ENCODE measurements around the gene ZNF519. TPM values are rescaled to one million over a fixed set of nuclear protein-coding genes. Genes with fewer than 3 reads are reported as not detected.
"Not testable (repeated sequence)": the region's sequence is repeated elsewhere in the genome, so short reads cannot be mapped to it uniquely, and the experiment has no call there.

Gene ZNF519
- total and polyA plus RNA-seq, 2 donors from 2014 or later: 1.0 to 6.6 TPM

DNA sequence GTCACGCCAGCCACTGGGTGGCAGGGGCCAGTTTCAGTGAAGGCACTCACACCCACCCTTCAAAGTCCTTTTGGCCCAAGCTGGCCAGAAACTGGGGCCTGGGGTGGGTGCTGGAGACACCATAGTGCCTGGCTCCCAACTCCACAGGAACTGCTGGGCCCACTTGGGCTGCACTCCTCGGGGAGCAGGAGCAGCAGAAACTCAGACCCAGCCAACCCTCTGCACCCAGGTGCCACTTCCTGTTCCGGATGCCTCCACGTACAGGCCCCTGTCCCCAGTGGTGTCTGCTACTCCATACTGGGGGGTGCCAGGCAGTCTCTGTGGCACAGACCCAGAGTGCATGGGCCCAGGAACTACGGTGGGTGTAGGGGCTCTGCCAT lies 42.5 kb upstream of the ZNF519 start:
- intact Hi-C loops (cut with DNase I): no loop called here
- FAIRE-seq: no peak

DNA sequence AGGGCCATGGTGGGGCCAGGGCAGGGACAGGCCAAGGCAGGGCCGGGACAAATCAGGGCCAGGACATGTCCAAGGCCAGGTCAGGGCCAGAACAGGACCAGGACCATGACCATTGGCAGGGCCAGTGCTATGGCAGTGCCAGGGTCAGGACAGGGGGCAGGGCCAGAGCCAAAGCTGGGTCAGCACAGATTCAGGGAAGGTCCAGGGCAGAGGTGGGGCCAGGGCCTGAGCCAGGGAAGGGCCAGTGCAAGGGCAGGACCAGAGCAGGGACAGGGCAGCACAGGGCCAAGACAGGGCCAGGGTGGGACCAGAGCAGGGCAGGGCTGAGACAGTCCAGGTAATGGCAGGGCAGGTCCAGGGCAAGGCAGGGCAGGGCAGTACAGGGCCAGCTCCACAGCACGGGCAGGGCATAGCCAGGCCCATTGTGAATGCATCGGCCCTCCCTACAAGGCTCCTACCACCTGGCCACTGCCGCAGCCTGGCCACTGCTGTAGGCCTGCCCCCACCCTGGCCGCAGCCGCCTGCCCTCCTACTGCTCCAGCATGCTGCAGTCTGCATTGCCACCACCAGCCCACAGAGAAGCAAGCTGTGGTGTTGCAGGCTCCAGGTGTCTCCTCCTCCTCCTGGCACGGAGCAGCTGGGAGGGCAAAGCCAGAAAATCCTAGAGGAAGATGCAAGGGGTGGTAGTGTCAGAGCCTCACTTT lies 41.9 kb upstream of the ZNF519 start:
- H3K4me1 ChIP-seq (ENCODE audit: control insufficient read depth in 2 of 3, insufficient read depth in 2 of 3, low read depth in 1 of 3, low read length in 3 of 3); H3K27ac ChIP-seq (ENCODE audit: low read depth in 2 of 2, low read length in 2 of 2); H3K36me3 ChIP-seq (ENCODE audit: control insufficient read depth in 2 of 3, insufficient read depth in 3 of 3, low read length in 3 of 3); H3K4me3 ChIP-seq (ENCODE audit: low read length in 3 of 3); H3K9ac ChIP-seq (ENCODE audit: low read length in 3 of 3); intact Hi-C loops (cut with DNase I); FAIRE-seq; H3K9me3 ChIP-seq (ENCODE audit: control insufficient read depth in 2 of 3, insufficient read depth in 1 of 3, low read length in 3 of 3); H3K27me3 ChIP-seq (ENCODE audit: control insufficient read depth, insufficient read depth, low read length): not testable (repeated sequence)
- peak in 2 of 5 donors; percentile 19 to 55 for DNase-seq

More for the DNA sequence above, 42.5 kb upstream of the ZNF519 start:
- TF ChIP-seq, protein P1, sequence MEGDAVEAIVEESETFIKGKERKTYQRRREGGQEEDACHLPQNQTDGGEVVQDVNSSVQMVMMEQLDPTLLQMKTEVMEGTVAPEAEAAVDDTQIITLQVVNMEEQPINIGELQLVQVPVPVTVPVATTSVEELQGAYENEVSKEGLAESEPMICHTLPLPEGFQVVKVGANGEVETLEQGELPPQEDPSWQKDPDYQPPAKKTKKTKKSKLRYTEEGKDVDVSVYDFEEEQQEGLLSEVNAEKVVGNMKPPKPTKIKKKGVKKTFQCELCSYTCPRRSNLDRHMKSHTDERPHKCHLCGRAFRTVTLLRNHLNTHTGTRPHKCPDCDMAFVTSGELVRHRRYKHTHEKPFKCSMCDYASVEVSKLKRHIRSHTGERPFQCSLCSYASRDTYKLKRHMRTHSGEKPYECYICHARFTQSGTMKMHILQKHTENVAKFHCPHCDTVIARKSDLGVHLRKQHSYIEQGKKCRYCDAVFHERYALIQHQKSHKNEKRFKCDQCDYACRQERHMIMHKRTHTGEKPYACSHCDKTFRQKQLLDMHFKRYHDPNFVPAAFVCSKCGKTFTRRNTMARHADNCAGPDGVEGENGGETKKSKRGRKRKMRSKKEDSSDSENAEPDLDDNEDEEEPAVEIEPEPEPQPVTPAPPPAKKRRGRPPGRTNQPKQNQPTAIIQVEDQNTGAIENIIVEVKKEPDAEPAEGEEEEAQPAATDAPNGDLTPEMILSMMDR (IDR thresholded peaks at IDR 0.05; ENCODE audit: borderline replicate concordance, extremely low read depth, insufficient read depth): no peak
- peak in 2 of 5 donors; percentile 28 to 71 for DNase-seq
- Histone ChIP-seq H3K4me3 (ENCODE audit: low read length in 3 of 3) (no peak overlapping the region), H3K9me3 (ENCODE audit: control insufficient read depth in 2 of 3, insufficient read depth in 1 of 3, low read length in 3 of 3) (no peaks in the 10 kb centered on the region), H3K4me1 (ENCODE audit: control insufficient read depth in 2 of 3, insufficient read depth in 2 of 3, low read depth in 1 of 3, low read length in 3 of 3) (no peaks in the 10 kb centered on the region), H3K27ac (ENCODE audit: low read depth in 2 of 2, low read length in 2 of 2) (no peak overlapping the region), H3K9ac (ENCODE audit: low read length in 3 of 3) (no peak overlapping the region), H3K36me3 (ENCODE audit: control insufficient read depth in 2 of 3, insufficient read depth in 3 of 3, low read length in 3 of 3) (no peaks in the 10 kb centered on the region), H3K27me3 (ENCODE audit: control insufficient read depth, insufficient read depth, low read length) (no peaks in the 10 kb centered on the region)

DNA sequence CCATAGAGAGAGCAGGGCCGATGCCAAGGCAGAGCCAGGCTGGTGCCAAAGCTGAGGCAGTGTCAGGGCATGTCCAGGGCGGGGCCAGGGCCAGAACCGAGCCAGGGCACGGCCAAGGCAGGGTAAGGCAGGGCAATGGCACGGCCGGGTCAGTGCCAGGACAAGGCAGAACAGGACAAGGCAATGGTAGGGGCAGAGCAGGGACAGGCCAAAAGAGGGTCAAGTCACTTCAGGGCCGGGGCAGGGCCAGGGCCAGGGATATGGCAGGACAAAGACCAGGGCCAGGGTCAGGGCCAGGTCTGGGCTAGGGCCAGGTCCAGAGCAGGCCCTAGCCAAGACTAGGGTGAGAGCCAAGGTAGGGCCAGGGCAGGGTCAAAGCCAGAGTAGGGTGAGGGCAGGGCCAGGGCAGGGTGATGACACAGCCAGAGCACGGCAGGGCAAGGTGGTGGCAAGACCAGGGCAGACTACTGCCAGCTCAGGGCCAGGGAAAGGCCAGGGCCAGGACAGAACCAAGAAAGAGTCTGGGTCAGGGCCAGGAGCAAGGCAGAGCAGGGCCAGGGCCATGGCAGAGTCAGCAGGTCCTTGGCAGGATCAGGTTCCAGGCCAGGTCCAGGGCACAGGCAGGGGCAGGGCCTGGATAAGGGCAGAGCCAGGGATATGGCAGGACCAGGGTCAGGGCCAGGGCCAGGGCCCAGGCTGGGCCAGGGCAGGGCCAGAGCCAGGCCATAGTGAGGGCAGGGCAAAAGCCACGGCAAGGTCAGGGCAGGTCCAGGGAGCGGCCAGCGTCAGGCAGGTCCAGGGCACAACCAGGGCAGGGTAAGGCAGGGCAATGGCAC lies 41.1 kb upstream of the ZNF519 start:
- H3K36me3 ChIP-seq (ENCODE audit: control insufficient read depth in 2 of 3, insufficient read depth in 3 of 3, low read length in 3 of 3); H3K27me3 ChIP-seq (ENCODE audit: control insufficient read depth, insufficient read depth, low read length); H3K4me1 ChIP-seq (ENCODE audit: control insufficient read depth in 2 of 3, insufficient read depth in 2 of 3, low read depth in 1 of 3, low read length in 3 of 3); H3K9ac ChIP-seq (ENCODE audit: low read length in 3 of 3); H3K4me3 ChIP-seq (ENCODE audit: low read length in 3 of 3); H3K9me3 ChIP-seq (ENCODE audit: control insufficient read depth in 2 of 3, insufficient read depth in 1 of 3, low read length in 3 of 3); intact Hi-C loops (cut with DNase I); H3K27ac ChIP-seq (ENCODE audit: low read depth in 2 of 2, low read length in 2 of 2); FAIRE-seq: not testable (repeated sequence)
- DNase-seq: peak in 1 of 5 donors; percentile 16

DNA sequence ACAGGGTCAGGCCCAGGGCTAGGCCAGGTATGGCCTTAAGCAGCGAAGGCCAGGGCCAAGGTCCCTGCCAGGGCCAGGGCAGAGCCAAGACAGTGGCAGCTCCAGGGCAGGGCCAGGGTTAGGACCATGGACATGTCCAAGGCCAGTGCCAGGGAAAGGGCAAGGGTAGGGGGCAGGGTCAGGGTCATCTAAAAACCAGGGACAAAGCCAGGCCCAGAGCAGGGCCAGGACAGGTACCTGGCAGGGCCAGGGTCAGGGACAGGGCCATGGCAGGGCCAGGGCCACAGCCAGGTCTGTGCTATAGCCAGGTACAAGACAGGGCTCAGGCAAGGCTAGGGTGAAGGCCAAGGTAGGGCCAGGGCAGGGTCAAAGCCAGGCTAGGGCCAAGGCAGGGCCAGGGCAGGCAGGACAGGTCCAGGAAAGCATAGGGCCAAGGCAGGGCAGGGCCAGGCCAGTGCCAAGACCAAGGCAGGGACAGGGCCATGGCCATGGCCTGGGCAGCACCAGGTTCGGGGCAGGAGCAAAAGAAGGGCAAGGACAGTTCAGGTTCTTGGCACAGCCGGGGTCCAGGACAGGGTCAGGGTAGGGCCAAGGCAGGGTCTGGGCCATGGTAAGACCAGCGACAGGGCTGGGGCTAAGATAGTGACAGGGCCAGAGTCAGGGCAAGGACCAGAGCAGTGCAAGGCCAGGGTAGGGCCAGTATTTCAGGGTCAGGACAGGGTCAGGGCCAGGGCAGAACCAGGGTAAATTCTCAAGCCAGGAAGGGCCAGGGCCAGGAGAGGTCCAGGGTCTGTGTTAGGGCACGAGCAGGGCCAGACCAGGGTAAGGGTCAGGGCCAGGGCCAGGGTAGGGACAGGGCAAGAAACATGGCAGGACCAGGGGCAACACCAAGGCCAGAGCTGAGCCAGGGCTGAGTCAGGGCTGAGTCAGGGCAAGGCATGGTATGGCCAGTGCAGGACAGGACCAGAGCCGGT lies 40.2 kb upstream of the ZNF519 start:
- peak in 1 of 5 donors; percentile 41 for DNase-seq
- H3K36me3 ChIP-seq (ENCODE audit: control insufficient read depth in 2 of 3, insufficient read depth in 3 of 3, low read length in 3 of 3); H3K9ac ChIP-seq (ENCODE audit: low read length in 3 of 3); H3K4me1 ChIP-seq (ENCODE audit: control insufficient read depth in 2 of 3, insufficient read depth in 2 of 3, low read depth in 1 of 3, low read length in 3 of 3); intact Hi-C loops (cut with DNase I); H3K4me3 ChIP-seq (ENCODE audit: low read length in 3 of 3); H3K27ac ChIP-seq (ENCODE audit: low read depth in 2 of 2, low read length in 2 of 2); H3K9me3 ChIP-seq (ENCODE audit: control insufficient read depth in 2 of 3, insufficient read depth in 1 of 3, low read length in 3 of 3); H3K27me3 ChIP-seq (ENCODE audit: control insufficient read depth, insufficient read depth, low read length); FAIRE-seq: not testable (repeated sequence)

DNA sequence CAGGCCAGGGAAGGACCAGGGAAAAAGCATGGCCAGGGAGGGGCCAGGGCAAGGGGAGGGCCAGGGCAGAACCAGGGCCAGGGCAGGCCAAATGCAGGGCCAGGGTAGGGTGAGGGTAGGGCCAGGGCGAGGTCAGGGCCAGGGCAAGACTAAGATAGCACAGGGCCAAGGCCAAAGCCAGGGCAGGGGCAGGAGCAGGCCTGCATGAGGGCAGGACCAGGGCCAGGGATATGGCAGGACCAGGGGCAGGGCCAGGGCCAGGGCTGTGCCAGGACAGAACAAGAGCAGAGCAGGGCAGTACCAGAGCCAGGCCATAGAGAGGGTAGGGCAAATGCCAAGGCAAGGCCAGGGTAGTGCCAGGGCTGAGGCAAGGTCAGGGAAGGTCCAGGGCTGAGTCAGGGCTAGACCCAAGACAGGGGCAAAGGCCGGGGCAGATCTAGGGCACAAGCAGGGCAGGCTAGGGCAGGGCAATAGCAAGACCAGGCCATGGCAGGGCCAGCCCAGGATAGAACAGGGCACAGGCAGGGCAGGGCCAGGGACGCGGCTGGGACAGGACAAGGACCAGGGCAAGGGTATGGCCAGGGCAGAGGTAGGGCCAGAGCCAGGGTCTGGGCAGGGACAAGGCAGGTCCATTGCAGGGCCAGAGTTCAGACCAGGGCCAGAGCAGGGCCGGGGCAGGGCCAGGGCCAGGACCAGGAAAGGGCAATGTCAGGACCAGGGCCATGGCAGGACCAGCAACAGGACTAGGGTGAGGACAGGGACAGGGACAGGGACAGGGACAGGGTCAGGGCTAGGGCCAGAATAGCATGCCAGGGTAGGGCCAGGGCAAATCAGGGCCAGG lies 39.3 kb upstream of the ZNF519 start:
- intact Hi-C loops (cut with DNase I); FAIRE-seq: not testable (repeated sequence)

DNA sequence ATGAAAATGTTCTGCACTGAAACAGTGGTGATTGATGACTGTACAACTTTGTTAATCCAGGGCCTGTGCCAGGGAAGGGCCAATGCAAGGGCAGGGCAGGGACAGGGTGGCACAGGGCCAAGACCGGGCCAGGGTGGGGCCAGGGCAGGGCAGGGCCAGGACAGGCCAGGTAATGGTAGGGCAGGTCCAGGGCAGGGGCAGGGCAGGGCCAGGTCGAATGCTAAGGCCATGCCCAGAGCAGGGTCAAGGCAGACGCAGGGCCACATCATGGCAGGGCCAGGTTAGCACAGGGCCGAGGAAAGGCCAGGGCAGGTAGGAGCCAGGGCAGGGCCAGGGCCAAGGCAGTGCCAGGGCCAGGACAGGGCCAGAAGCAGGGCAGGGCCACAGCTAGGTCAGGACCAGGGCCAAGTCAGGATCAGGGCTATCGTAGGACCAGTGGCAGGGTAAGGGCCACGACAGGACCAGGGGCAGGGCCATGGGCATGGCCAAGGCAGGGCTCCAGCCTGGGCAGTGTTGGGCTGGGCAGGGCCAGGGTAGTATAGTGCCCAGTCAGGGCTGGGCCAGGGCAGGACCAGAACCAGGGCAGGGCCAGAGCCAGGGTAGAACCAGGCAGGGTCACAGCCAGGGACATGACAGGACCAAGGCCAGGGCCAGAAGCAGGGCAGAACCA lies 38.3 kb upstream of the ZNF519 start:
- H3K36me3 ChIP-seq (ENCODE audit: control insufficient read depth in 2 of 3, insufficient read depth in 3 of 3, low read length in 3 of 3); H3K27ac ChIP-seq (ENCODE audit: low read depth in 2 of 2, low read length in 2 of 2); H3K4me3 ChIP-seq (ENCODE audit: low read length in 3 of 3); FAIRE-seq; H3K4me1 ChIP-seq (ENCODE audit: control insufficient read depth in 2 of 3, insufficient read depth in 2 of 3, low read depth in 1 of 3, low read length in 3 of 3); H3K9ac ChIP-seq (ENCODE audit: low read length in 3 of 3); H3K27me3 ChIP-seq (ENCODE audit: control insufficient read depth, insufficient read depth, low read length); intact Hi-C loops (cut with DNase I); H3K9me3 ChIP-seq (ENCODE audit: control insufficient read depth in 2 of 3, insufficient read depth in 1 of 3, low read length in 3 of 3): not testable (repeated sequence)
- DNase-seq: peak in 1 of 5 donors; percentile 49

More for the DNA sequence above, 39.3 kb upstream of the ZNF519 start:
- H3K36me3 ChIP-seq (ENCODE audit: control insufficient read depth in 2 of 3, insufficient read depth in 3 of 3, low read length in 3 of 3); H3K9me3 ChIP-seq (ENCODE audit: control insufficient read depth in 2 of 3, insufficient read depth in 1 of 3, low read length in 3 of 3); H3K27me3 ChIP-seq (ENCODE audit: control insufficient read depth, insufficient read depth, low read length); H3K9ac ChIP-seq (ENCODE audit: low read length in 3 of 3); H3K4me3 ChIP-seq (ENCODE audit: low read length in 3 of 3); H3K27ac ChIP-seq (ENCODE audit: low read depth in 2 of 2, low read length in 2 of 2); H3K4me1 ChIP-seq (ENCODE audit: control insufficient read depth in 2 of 3, insufficient read depth in 2 of 3, low read depth in 1 of 3, low read length in 3 of 3): not testable (repeated sequence)
- DNase-seq: peak in 1 of 5 donors; percentile 48

Data from kidney (tissue), 14 donors.